ENCODE measurements around the gene SMC1B. TPM values are rescaled to one million over a fixed set of nuclear protein-coding genes. Genes with fewer than 3 reads are reported as not detected.

SMC1B gene
- total RNA-seq, 4 donors from 2014 or later, result 0.13 TPM; not detected in 3

GRCh38 chr22:45420011-45420410 lies 6.6 kb upstream of the SMC1B start:
- intact Hi-C loops (cut with DNase I), result no loop called here
- H3K4me3 ChIP-seq, result no peak overlapping the region
- no peak for DNase-seq (ENCODE audit: extremely low spot score)
- 80% methylated on average over 4 of the region's 4 CpGs for WGBS
- H3K27ac ChIP-seq (replicated peaks in 1 of 4), result no peak overlapping the region
- H3K4me1 ChIP-seq, result no peaks in the 10 kb centered on the region
- H3K9me3 ChIP-seq, result no peaks in the 10 kb centered on the region
- no peaks in the 10 kb centered on the region for H3K27me3 ChIP-seq
- TF ChIP-seq CTCF (IDR thresholded peaks at IDR 0.05) (no peak), EP300 (IDR thresholded peaks at IDR 0.05) (no peak), POLR2A (IDR thresholded peaks at IDR 0.05; ENCODE audit: low read depth) (no peak), POLR2AphosphoS5 (IDR thresholded peaks at IDR 0.05) (no peak)
- no peaks in the 10 kb centered on the region for H3K36me3 ChIP-seq

GRCh38 chr22:45418770-45419138 lies 5.4 kb upstream of the SMC1B start:
- H3K36me3 ChIP-seq, result no peaks in the 10 kb centered on the region
- intact Hi-C loops (cut with DNase I), result no loop called here

GRCh38 chr22:45418056-45418769 lies 4.8 kb upstream of the SMC1B start:
- 93% methylated on average over 16 of the region's 16 CpGs for WGBS
- Histone ChIP-seq H3K36me3 (no peaks in the 10 kb centered on the region), H3K9me3 (no peaks in the 10 kb centered on the region), H3K27me3 (peaks cover 0 to 3% (median 0%) of the 10 kb centered on the region in 4 donors), H3K4me3 (no peak overlapping the region), H3K4me1 (peaks cover 3 to 11% (median 10%) of the 10 kb centered on the region in 4 donors), H3K27ac (replicated peaks in 1 of 4) (no peak overlapping the region)
- DNase-seq (ENCODE audit: extremely low spot score), result no peak
- TF ChIP-seq EP300 (IDR thresholded peaks at IDR 0.05), result no peak
- TF ChIP-seq POLR2AphosphoS5 (IDR thresholded peaks at IDR 0.05), result no peak
- TF ChIP-seq POLR2A (IDR thresholded peaks at IDR 0.05; ENCODE audit: low read depth), result no peak
- no peak for TF ChIP-seq CTCF (IDR thresholded peaks at IDR 0.05)
- intact Hi-C loops (cut with DNase I), result no loop called here

More at GRCh38 chr22:45418770-45419138, 5.4 kb upstream of the SMC1B start:
- TF ChIP-seq CTCF (IDR thresholded peaks at IDR 0.05), result no peak
- no peak for DNase-seq (ENCODE audit: extremely low spot score)
- no peaks in the 10 kb centered on the region for H3K27me3 ChIP-seq
- H3K9me3 ChIP-seq, result no peaks in the 10 kb centered on the region
- no peak overlapping the region for H3K4me3 ChIP-seq
- 95% methylated on average over 6 of the region's 6 CpGs for WGBS
- no peak overlapping the region for H3K27ac ChIP-seq (replicated peaks in 1 of 4)
- peaks cover 0 to 6% (median 5%) of the 10 kb centered on the region in 4 donors for H3K4me1 ChIP-seq

GRCh38 chr22:45413013-45413367 lies 409 bp downstream of the SMC1B start:
- 96% methylated on average over 22 of the region's 27 CpGs for WGBS
- TF ChIP-seq POLR2AphosphoS5 (IDR thresholded peaks at IDR 0.05), result no peak
- TF ChIP-seq EP300 (IDR thresholded peaks at IDR 0.05), result no peak
- no peak for TF ChIP-seq POLR2A (IDR thresholded peaks at IDR 0.05; ENCODE audit: low read depth)
- no peak for TF ChIP-seq CTCF (IDR thresholded peaks at IDR 0.05)
- peak overlapping the region; percentile 48 to 63 (median 53) for H3K4me3 ChIP-seq
- peaks cover 6 to 18% (median 15%) of the 10 kb centered on the region in 4 donors for H3K4me1 ChIP-seq
- H3K36me3 ChIP-seq, result no peaks in the 10 kb centered on the region
- H3K9me3 ChIP-seq, result no peaks in the 10 kb centered on the region
- no peak overlapping the region for H3K27ac ChIP-seq (replicated peaks in 1 of 4)
- intact Hi-C loops (cut with DNase I), result no loop called here
- DNase-seq (ENCODE audit: extremely low spot score), result no peak
- peaks cover 0 to 30% (median 0%) of the 10 kb centered on the region in 4 donors for H3K27me3 ChIP-seq

- 95% methylated on average over 5 of the region's 5 CpGs for WGBS
- intact Hi-C loops (cut with DNase I), result no loop called here
- no peak for DNase-seq (ENCODE audit: extremely low spot score)
- Histone ChIP-seq H3K4me1 (peaks cover 0 to 3% (median under 1%) of the 10 kb centered on the region in 4 donors), H3K4me3 (no peak overlapping the region), H3K36me3 (no peaks in the 10 kb centered on the region), H3K9me3 (peaks cover 0 to 4% (median 0%) of the 10 kb centered on the region in 4 donors), H3K27ac (replicated peaks in 1 of 4) (no peak overlapping the region), H3K27me3 (peaks cover 0 to 28% (median 0%) of the 10 kb centered on the region in 4 donors)
- no peak for TF ChIP-seq POLR2A (IDR thresholded peaks at IDR 0.05; ENCODE audit: low read depth)
- no peak for TF ChIP-seq EP300 (IDR thresholded peaks at IDR 0.05)
- no peak for TF ChIP-seq CTCF (IDR thresholded peaks at IDR 0.05)
- no peak for TF ChIP-seq POLR2AphosphoS5 (IDR thresholded peaks at IDR 0.05)
These were observed 5.6 kb downstream of the SMC1B start for GRCh38 chr22:45407793-45408192.

All from esophagus muscularis mucosa (tissue), 4 donors.